A549 (cell line): ENCODE data around the gene EMP3. TPM values are rescaled to one million over a fixed set of nuclear protein-coding genes. Genes with fewer than 3 reads are reported as not detected.
"Not testable (repeated sequence)": the region's sequence is repeated elsewhere in the genome, so short reads cannot be mapped to it uniquely, and the experiment has no call there.

Source experiments
- ATAC-seq, 2 experiments: fragments of 200-7000 bp in 1 of 2; fragments of >200 bp in 1 of 2; cut with Nextera tagmentation in 1 of 2; cut with Tn5 transposase in 1 of 2; 3 replicates each; pipeline versions ENCODE4 v1.8.0 to v1.9.1; 2018 to 2020; ENCODE audit warnings: mild to moderate bottlenecking in 1 of 2, moderate library complexity in 1 of 2
- CTCF ChIA-PET: fragments of 300-600 bp; sonication (Branson Sonifier 250); formaldehyde crosslinking; extraction: SDS; loops from one replicate; lab custom pipeline; 2021; ENCODE audit warnings: antibody characterized with exemption, inconsistent platforms; lab: Yijun Ruan, JAX
- POLR2A ChIA-PET: fragments of 350-600 bp; formaldehyde crosslinking; extraction: SDS; loops from one replicate; lab custom pipeline; 2021; ENCODE audit warnings: antibody characterized with exemption, inconsistent platforms; lab: Yijun Ruan, JAX
- DNase-seq, 2 experiments: peaks; one replicate each; pipeline versions ENCODE4 v3.0.0 to v3.0.0-alpha.2; 2011 to 2016; ENCODE audit warnings: low read depth in 1 of 2, low spot score in 1 of 2
- FAIRE-seq: peaks from 2 replicates; lab custom pipeline; 2011; peaks lifted over from hg19 to GRCh38; lab: Jason Lieb, UNC
- H3K27ac ChIP-seq, 2 experiments: fragments of >200 bp; sonication (Bioruptor Twin); formaldehyde crosslinking; 3 replicates each; pipeline ENCODE4 v1.5.1; 2016 to 2017
- H3K4me1 ChIP-seq: fragments of >200 bp; sonication (Bioruptor Twin); formaldehyde crosslinking; 3 replicates; pipeline ENCODE4 v1.6.1; 2016
- H3K4me2 ChIP-seq: fragments of >200 bp; sonication (Bioruptor Twin); formaldehyde crosslinking; 3 replicates; pipeline ENCODE4 v1.6.1; 2016
- H3K4me3 ChIP-seq: fragments of >200 bp; sonication (Bioruptor Twin); formaldehyde crosslinking; 3 replicates; pipeline ENCODE4 v1.5.1; 2016
- H3K9me3 ChIP-seq: fragments of >200 bp; sonication (Bioruptor Twin); formaldehyde crosslinking; 3 replicates; pipeline ENCODE4 v1.6.1; 2016
- CBX8 ChIP-seq: fragments of 200-600 bp; sonication (generic); IDR thresholded peaks from 2 replicates; pipeline ENCODE4 v1.6.1; 2016
- CHD4 ChIP-seq: fragments of 200-600 bp; sonication (generic); IDR thresholded peaks from 2 replicates; pipeline ENCODE4 v1.6.1; 2016; ENCODE audit warnings: antibody characterized with exemption, mild to moderate bottlenecking, borderline replicate concordance
- CTCF ChIP-seq: fragments of >200 bp; sonication (Bioruptor Twin); formaldehyde crosslinking; IDR thresholded peaks from 3 replicates; pipeline ENCODE4 v1.5.1; 2016
- EHF ChIP-seq: fragments of 250-450 bp; sonication (Bioruptor Pico); IDR thresholded peaks from 2 replicates; pipeline ENCODE4 v1.5.0; 2020; ENCODE audit warnings: mild to moderate bottlenecking
- EP300 ChIP-seq, 2 experiments: fragments of >200 bp; sonication (Bioruptor Twin); formaldehyde crosslinking; IDR thresholded peaks; 2 replicates in 1 of 2; 3 replicates in 1 of 2; pipeline ENCODE4 v1.6.1; 2016 to 2017
- GATA3 ChIP-seq: IDR thresholded peaks from 2 replicates; pipeline ENCODE4 v1.6.1; 2012; ENCODE audit warnings: borderline replicate concordance
- HOXB13 ChIP-seq: fragments of 250-450 bp; sonication (Bioruptor Pico); IDR thresholded peaks from 2 replicates; pipeline ENCODE4 v1.5.0; 2020; ENCODE audit warnings: low read depth, mild to moderate bottlenecking, moderate library complexity
- JUNB ChIP-seq: fragments of >200 bp; sonication (Bioruptor Twin); formaldehyde crosslinking; IDR thresholded peaks from 2 replicates; pipeline ENCODE4 v1.6.1; 2016
- KDM5A ChIP-seq: fragments of 200-600 bp; sonication (generic); IDR thresholded peaks from 2 replicates; pipeline ENCODE4 v1.6.1; 2016; ENCODE audit warnings: antibody characterized with exemption, mild to moderate bottlenecking
- MAFK ChIP-seq: fragments of 450-650 bp; IDR thresholded peaks from 2 replicates; pipeline ENCODE4 v1.6.1; 2014; ENCODE audit not compliant: partially characterized antibody
- PBX3 ChIP-seq: IDR thresholded peaks from 2 replicates; pipeline ENCODE4 v1.6.1; 2012
- POLR2A ChIP-seq: IDR thresholded peaks from 2 replicates; pipeline ENCODE4 v1.6.1; 2012; ENCODE audit warnings: mild to moderate bottlenecking, low read length
- RAD21 ChIP-seq, 2 experiments: fragments of >200 bp in 1 of 2; sonication (Bioruptor Twin) in 1 of 2; formaldehyde crosslinking in 1 of 2; IDR thresholded peaks in 1 of 2; conservative IDR thresholded peaks in 1 of 2; 2 replicates in 1 of 2; 3 replicates in 1 of 2; pipeline ENCODE4 v1.6.1; 2012 to 2018; ENCODE audit warnings: inconsistent platforms in 1 of 2
- ZFP36 ChIP-seq: fragments of 450-650 bp; IDR thresholded peaks from 2 replicates; pipeline ENCODE4 v1.6.1; 2014; ENCODE audit warnings: borderline replicate concordance; ENCODE audit not compliant: partially characterized antibody
- WGBS: methylation state at CpG from one replicate; pipeline ENCODE4 v1.1.6; 2017; ENCODE audit errors: missing lambda C conversion rate; 5-methylcytosine and 5-hydroxymethylcytosine counted together
- polyA plus RNA-seq, 4 experiments: library from polyadenylated mRNA; depleted of rRNA in 3 of 4; stranded (reverse); fragments of >200 nt; fragmentation: RNase III in 1 of 4; extraction: RNeasy Plus Mini Kit Qiagen cat#74134 plus additional on column Dnase treatment in 1 of 4; gene quantifications; 2 replicates in 3 of 4; 3 replicates in 1 of 4; pipeline ENCODE4 v1.2.3, GENCODE V29; 2011 to 2017

EMP3 gene
- polyA plus RNA-seq, 2 of the 4 experiments (the other 2 are of a cell fraction) = 147 to 580 TPM

- ATAC-seq, H3K27ac ChIP-seq, DNase-seq, POLR2A ChIA-PET, FAIRE-seq, H3K4me1 ChIP-seq, H3K4me3 ChIP-seq: not testable (repeated sequence)
- Histone ChIP-seq H3K4me2 (peak overlapping the region; percentile 90), H3K9me3 (peaks cover 13% of the 10 kb centered on the region)
- CTCF ChIA-PET = interaction anchor here (0.7 to 15.7 kb wide), 17 partner anchors 9 to 422 kb away, joined by 3 to 499 read pairs (median 4); partner anchors contain the start of genes EMP3, KDELR1 and ZNF114
- WGBS = 25% methylated on average over 11 of the region's 11 CpGs
- TF ChIP-seq CTCF (0 out of 3 replicates have a peak, but pooled peaks have one; percentile 3), MAFK (peak; percentile 55)
Measured at GRCh38 chr19:48291489-48291815, 33.9 kb upstream of the EMP3 start.

GRCh38 chr19:48292798-48293197 is 32.6 kb upstream of the EMP3 start:
- no peak overlapping the region for H3K27ac ChIP-seq
- ChIA-PET CTCF (interaction anchor here (0.6 to 15.7 kb wide), 8 partner anchors 16 to 316 kb away, joined by 3 to 499 read pairs (median 8); partner anchors contain the start of gene ZNF114), POLR2A (no interaction called here)
- no peak for TF ChIP-seq EHF (CRISPR knock-in tag)
- peak; percentile 54 for TF ChIP-seq ZFP36
- WGBS = 67% methylated on average over 4 of the region's 4 CpGs
- ATAC-seq (no peak), DNase-seq (peak in 1 of 2 experiments; percentile 26), FAIRE-seq (no peak)
- no peak overlapping the region for H3K4me2 ChIP-seq
- H3K4me3 ChIP-seq = no peak overlapping the region
- H3K9me3 ChIP-seq = peaks cover under 1% of the 10 kb centered on the region; the same call in 2 of the 3 replicates
- peaks cover 8% of the 10 kb centered on the region for H3K4me1 ChIP-seq

- Histone ChIP-seq H3K27ac (no peak overlapping the region), H3K4me2 (no peak overlapping the region), H3K4me1 (peaks cover 3% of the 10 kb centered on the region), H3K9me3 (no peaks in the 10 kb centered on the region), H3K4me3 (no peak overlapping the region)
- ATAC-seq = no peak
- WGBS = 77% methylated on average over 10 of the region's 10 CpGs
- CTCF ChIA-PET = interaction anchor here (0.8 to 15.7 kb wide), 8 partner anchors 14 to 334 kb away, joined by 3 to 499 read pairs (median 4); partner anchors contain the start of genes KDELR1 and ZNF114
- POLR2A ChIA-PET = no interaction called here
- no peak for FAIRE-seq
- DNase-seq = no peak
- no peak for TF ChIP-seq POLR2A
- TF ChIP-seq EP300 (IDR thresholded peaks at IDR 0.05) = no peak
- TF ChIP-seq KDM5A = no peak
- no peak for TF ChIP-seq PBX3
- TF ChIP-seq MAFK = no peak
- TF ChIP-seq CHD4 = no peak
- no peak for TF ChIP-seq CTCF
- no peak for TF ChIP-seq HOXB13 (CRISPR knock-in tag)
- no peak for TF ChIP-seq JUNB
- TF ChIP-seq RAD21 (conservative IDR thresholded peaks at IDR 0.05 in 1 of 2, IDR thresholded peaks at IDR 0.05 in 1 of 2) = no peak
- TF ChIP-seq GATA3 = no peak
- no peak for TF ChIP-seq CBX8
- TF ChIP-seq, all 56 proteins: peak for 0
Measured at GRCh38 chr19:48295458-48295857, 29.9 kb upstream of the EMP3 start.
